RWPE2 (cell line): ENCODE results near the gene C1QTNF8.
A peak's percentile ranks its signal among the peaks of the same experiment; 100 is the strongest.

Source experiments
- ATAC-seq: fragments of 200-7000 bp; cut with Tn5 transposase; 3 replicates; pipeline ENCODE4 v1.9.1; 2021; ENCODE audit warnings: low read depth
- DNase-seq: peaks from one replicate; pipeline ENCODE4 v3.0.0-alpha.2; 2020; ENCODE audit warnings: low spot score
- H3K27ac ChIP-seq: fragments of 450-650 bp; 2 replicates; pipeline ENCODE4 v1.5.1; 2017; ENCODE audit warnings: mild to moderate bottlenecking; ENCODE audit not compliant: poor library complexity, severe bottlenecking
- H3K27me3 ChIP-seq: fragments of 250-450 bp; sonication (Bioruptor Pico); 2 replicates; pipeline ENCODE4 v1.5.1; 2021; ENCODE audit warnings: mild to moderate bottlenecking, moderate library complexity; ENCODE audit not compliant: insufficient read depth, poor library complexity, severe bottlenecking
- H3K36me3 ChIP-seq: fragments of 250-450 bp; sonication (Bioruptor Pico); 2 replicates; pipeline ENCODE4 v1.5.1; 2020; ENCODE audit warnings: low read depth, mild to moderate bottlenecking, moderate library complexity
- H3K4me1 ChIP-seq: fragments of 250-450 bp; sonication (Bioruptor Pico); 2 replicates; pipeline ENCODE4 v1.5.1; 2021; ENCODE audit warnings: mild to moderate bottlenecking, moderate library complexity; ENCODE audit not compliant: insufficient read depth, poor library complexity, severe bottlenecking
- H3K4me3 ChIP-seq: fragments of 250-450 bp; sonication (Bioruptor Pico); 2 replicates; pipeline ENCODE4 v1.5.1; 2021; ENCODE audit warnings: mild to moderate bottlenecking, moderate library complexity; ENCODE audit not compliant: severe bottlenecking
- H3K9me3 ChIP-seq: fragments of 250-450 bp; sonication (Bioruptor Pico); 2 replicates; pipeline ENCODE4 v1.5.1; 2021; ENCODE audit warnings: mild to moderate bottlenecking, moderate library complexity; ENCODE audit not compliant: severe bottlenecking
- CTCF ChIP-seq: fragments of 450-650 bp; IDR thresholded peaks from one replicate; pipeline ENCODE4 v1.5.1; 2017; ENCODE audit warnings: mild to moderate bottlenecking, moderate library complexity; ENCODE audit not compliant: poor library complexity, severe bottlenecking

Gene C1QTNF8

GRCh38 chr16:1044460-1045309, 51.4 kb downstream of the C1QTNF8 start:
- no peaks in the 10 kb centered on the region for H3K36me3 ChIP-seq
- H3K4me3 ChIP-seq, result no peak overlapping the region
- peaks cover 22% of the 10 kb centered on the region for H3K27me3 ChIP-seq
- no peaks in the 10 kb centered on the region for H3K9me3 ChIP-seq
- DNase-seq (no peak), ATAC-seq (no peak)
- no peak for TF ChIP-seq CTCF
- H3K4me1 ChIP-seq, result no peaks in the 10 kb centered on the region
- H3K27ac ChIP-seq, result no peak overlapping the region

DNA sequence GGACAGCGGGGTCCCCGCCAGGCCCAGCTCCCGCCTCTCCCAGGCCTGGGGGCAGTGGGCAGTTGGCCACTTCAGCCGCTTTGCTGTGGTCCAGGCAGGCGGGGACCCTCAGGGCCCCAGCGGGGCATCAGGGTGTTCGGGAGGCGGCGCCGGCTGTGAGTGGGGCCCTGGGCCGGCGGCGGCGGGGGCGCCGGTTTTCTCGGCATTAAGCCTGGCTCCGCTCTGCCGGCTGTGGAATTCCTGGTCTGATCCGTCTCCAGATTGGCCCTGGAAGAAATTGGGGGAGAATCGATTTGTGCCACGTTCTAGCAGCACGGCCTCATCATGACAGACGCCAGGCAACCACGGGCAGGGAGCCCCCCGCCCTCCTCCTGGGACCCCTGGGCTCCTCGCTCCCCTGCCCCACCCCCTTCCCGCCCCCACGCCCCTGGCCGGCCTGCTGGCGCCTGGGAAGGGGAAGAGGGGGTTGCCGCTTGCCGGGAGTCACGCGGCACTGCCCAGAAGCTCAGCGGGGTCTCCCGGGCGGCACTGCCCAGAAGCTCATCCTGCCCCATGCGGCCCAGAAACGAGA, 52.1 kb downstream of the C1QTNF8 start:
- no peak overlapping the region for H3K27ac ChIP-seq
- no peak overlapping the region for H3K4me3 ChIP-seq
- peaks cover 22% of the 10 kb centered on the region for H3K27me3 ChIP-seq
- TF ChIP-seq CTCF, result no peak
- DNase-seq, result no peak
- H3K36me3 ChIP-seq, result no peaks in the 10 kb centered on the region
- no peak for ATAC-seq
- H3K9me3 ChIP-seq, result no peaks in the 10 kb centered on the region
- H3K4me1 ChIP-seq, result no peaks in the 10 kb centered on the region

DNA sequence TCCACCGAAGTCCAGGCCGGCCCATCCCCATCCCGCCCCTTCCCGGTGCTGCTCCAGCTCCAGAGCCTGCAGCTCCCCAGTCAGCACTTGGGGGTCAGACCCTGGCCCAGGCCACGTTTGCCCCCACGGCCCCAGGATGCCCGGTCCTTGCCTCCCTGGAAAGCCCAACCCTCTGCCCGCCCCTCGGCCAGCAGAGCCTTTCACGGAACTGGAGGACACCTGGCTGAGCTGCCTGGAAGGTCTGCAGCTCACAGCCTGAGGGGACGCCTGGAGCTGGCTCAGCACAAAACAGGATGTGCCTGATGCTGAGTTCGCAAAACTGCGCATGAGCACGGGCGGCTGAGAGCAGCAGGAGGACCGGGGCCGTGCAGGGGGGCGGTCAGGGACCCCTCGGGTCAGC, 53.2 kb downstream of the C1QTNF8 start:
- no peak overlapping the region for H3K4me3 ChIP-seq
- no peaks in the 10 kb centered on the region for H3K36me3 ChIP-seq
- H3K27ac ChIP-seq, result no peak overlapping the region
- no peak for DNase-seq
- peak; percentile 30; the same call in 1 of the 3 replicates for ATAC-seq
- no peaks in the 10 kb centered on the region for H3K4me1 ChIP-seq
- H3K9me3 ChIP-seq, result no peaks in the 10 kb centered on the region
- no peak for TF ChIP-seq CTCF
- peaks cover 22% of the 10 kb centered on the region for H3K27me3 ChIP-seq

- Histone ChIP-seq H3K27me3 (peaks cover 22% of the 10 kb centered on the region), H3K27ac (no peak overlapping the region), H3K4me3 (no peak overlapping the region), H3K4me1 (peaks cover 4% of the 10 kb centered on the region), H3K9me3 (no peaks in the 10 kb centered on the region), H3K36me3 (no peaks in the 10 kb centered on the region)
- ATAC-seq (no peak), DNase-seq (no peak)
- TF ChIP-seq CTCF, result no peak
These were observed 53.8 kb downstream of the C1QTNF8 start for GRCh38 chr16:1042049-1042744.
